ENCODE data around the gene EEF2K.
A peak's percentile ranks its signal among the peaks of the same experiment; 100 is the strongest.

EEF2K gene

GRCh38 chr16:22317625-22318024, 111.5 kb downstream of the EEF2K start:
- no peak for DNase-seq (ENCODE audit: low read depth)

GRCh38 chr16:22318690-22319358, 112.7 kb downstream of the EEF2K start:
- DNase-seq (ENCODE audit: low read depth), result peak; percentile 46

GRCh38 chr16:22320572-22321339, 114.7 kb downstream of the EEF2K start:
- no peak for DNase-seq (ENCODE audit: low read depth)

- peak; percentile 30 for DNase-seq (ENCODE audit: low read depth)
Observed at GRCh38 chr16:22321340-22322001, 115.4 kb downstream of the EEF2K start.

GRCh38 chr16:22322021-22322471, 116.0 kb downstream of the EEF2K start:
- DNase-seq (ENCODE audit: low read depth), result no peak

- DNase-seq (ENCODE audit: low read depth), result no peak
Observed at GRCh38 chr16:22322741-22323140, 116.7 kb downstream of the EEF2K start.

- no peak for DNase-seq (ENCODE audit: low read depth)
Observed at GRCh38 chr16:22323173-22323958, 117.3 kb downstream of the EEF2K start.

- no peak for DNase-seq (ENCODE audit: low read depth)
Observed at GRCh38 chr16:22323959-22324786, 118.1 kb downstream of the EEF2K start.

GRCh38 chr16:22324787-22325597, 118.9 kb downstream of the EEF2K start:
- no peak for DNase-seq (ENCODE audit: low read depth)

- no peak for DNase-seq (ENCODE audit: low read depth)
Observed at GRCh38 chr16:22325598-22326368, 119.7 kb downstream of the EEF2K start.

GRCh38 chr16:22326369-22326652, 120.2 kb downstream of the EEF2K start:
- DNase-seq (ENCODE audit: low read depth), result no peak

- DNase-seq (ENCODE audit: low read depth), result no peak
Observed at GRCh38 chr16:22326771-22327445, 120.8 kb downstream of the EEF2K start.

GRCh38 chr16:22327446-22327775, 121.3 kb downstream of the EEF2K start:
- no peak for DNase-seq (ENCODE audit: low read depth)

GRCh38 chr16:22328081-22328725, 122.1 kb downstream of the EEF2K start:
- DNase-seq (ENCODE audit: low read depth), result no peak

- no peak for DNase-seq (ENCODE audit: low read depth)
Observed at GRCh38 chr16:22329199-22329695, 123.2 kb downstream of the EEF2K start.

- no peak for DNase-seq (ENCODE audit: low read depth)
Observed at GRCh38 chr16:22330326-22330725, 124.2 kb downstream of the EEF2K start.

GRCh38 chr16:22333457-22333994, 127.4 kb downstream of the EEF2K start:
- no peak for DNase-seq (ENCODE audit: low read depth)

- DNase-seq (ENCODE audit: low read depth), result no peak
Observed at GRCh38 chr16:22335668-22336246, 129.7 kb downstream of the EEF2K start.

Measured in activated T-cell treated with anti-CD3 and anti-CD28 coated beads for 24 hours (primary cell).